GM21737 (cell line): ENCODE measurements around the gene CPED1.

Experiments
- ATAC-seq: cut with Tn5 transposase; IDR thresholded peaks from one replicate; pipeline ENCODE4 v1.9.1; 2021; ENCODE audit warnings: mild to moderate bottlenecking, moderate library complexity; ENCODE audit not compliant: unreplicated experiment

Gene CPED1

GRCh38 chr7:121331574-121331973 lies 343.1 kb downstream of the CPED1 start:
- ATAC-seq, result no peak

- no peak for ATAC-seq
Observed at GRCh38 chr7:121334376-121334775, 345.9 kb downstream of the CPED1 start.

- ATAC-seq, result no peak
Observed at GRCh38 chr7:121334875-121335648, 346.6 kb downstream of the CPED1 start.

GRCh38 chr7:121336579-121336978 lies 348.1 kb downstream of the CPED1 start:
- ATAC-seq, result no peak

- peak; percentile 56 for ATAC-seq
Observed at GRCh38 chr7:121337398-121337797, 348.9 kb downstream of the CPED1 start.

- ATAC-seq, result no peak
Observed at GRCh38 chr7:121339082-121339481, 350.6 kb downstream of the CPED1 start.

GRCh38 chr7:121341933-121342332 lies 353.4 kb downstream of the CPED1 start:
- no peak for ATAC-seq

- no peak for ATAC-seq
Observed at GRCh38 chr7:121342631-121343030, 354.1 kb downstream of the CPED1 start.

GRCh38 chr7:121343302-121343701 lies 354.8 kb downstream of the CPED1 start:
- ATAC-seq, result no peak

GRCh38 chr7:121344093-121344492 lies 355.6 kb downstream of the CPED1 start:
- no peak for ATAC-seq

- ATAC-seq, result no peak
Observed at GRCh38 chr7:121344497-121344896, 356.0 kb downstream of the CPED1 start.
